C4-2B (cell line): Measurements from ENCODE around the gene TTC39B.

Experiments
- CTCF ChIP-seq: fragments of 450-650 bp; conservative IDR thresholded peaks from 2 replicates; pipeline ENCODE4 v1.5.1; 2017; ENCODE audit warnings: mild to moderate bottlenecking
- ZFX ChIP-seq: fragments of 450-650 bp; IDR thresholded peaks from 2 replicates; pipeline ENCODE4 v1.6.1; 2017

GRCh38 chr9:15132091-15132490 lies 174.9 kb downstream of the TTC39B start:
- TF ChIP-seq CTCF = no peak
- no peak for TF ChIP-seq ZFX
